GM19025 (cell line): ENCODE data around the gene IRF5.
A peak's percentile ranks its signal among the peaks of the same experiment; 100 is the strongest.

Experiments
- ATAC-seq: cut with Tn5 transposase; IDR thresholded peaks from one replicate; pipeline ENCODE4 v1.9.1; 2021; ENCODE audit warnings: mild to moderate bottlenecking, low read depth, moderate library complexity; ENCODE audit not compliant: unreplicated experiment

IRF5 gene

GRCh38 chr7:128937647-128938543 lies at the start of gene IRF5:
IRF5 (plus strand) TSS chr7:128937927; CDS start chr7:128942082, 4,155 bp downstream.
- peak; percentile 9 for ATAC-seq

- no peak for ATAC-seq
Observed at GRCh38 chr7:128888039-128888755, 49.5 kb upstream of the IRF5 start.

GRCh38 chr7:128888756-128889095 lies 49.0 kb upstream of the IRF5 start:
- no peak for ATAC-seq

- ATAC-seq, result no peak
Observed at GRCh38 chr7:128889121-128889520, 48.6 kb upstream of the IRF5 start.

- ATAC-seq, result no peak
Observed at GRCh38 chr7:128890306-128891109, 47.2 kb upstream of the IRF5 start.

- no peak for ATAC-seq
Observed at GRCh38 chr7:128891110-128891941, 46.4 kb upstream of the IRF5 start.

GRCh38 chr7:128891942-128892269 lies 45.8 kb upstream of the IRF5 start:
- no peak for ATAC-seq

GRCh38 chr7:128892521-128893250 lies 45.0 kb upstream of the IRF5 start:
- ATAC-seq, result no peak

- ATAC-seq, result no peak
Observed at GRCh38 chr7:128893251-128894100, 44.3 kb upstream of the IRF5 start.

GRCh38 chr7:128894101-128894440 lies 43.7 kb upstream of the IRF5 start:
- ATAC-seq, result no peak

- ATAC-seq, result no peak
Observed at GRCh38 chr7:128895320-128895719, 42.4 kb upstream of the IRF5 start.

- no peak for ATAC-seq
Observed at GRCh38 chr7:128899392-128899791, 38.3 kb upstream of the IRF5 start.

GRCh38 chr7:128900237-128900636 lies 37.5 kb upstream of the IRF5 start:
- no peak for ATAC-seq

- ATAC-seq, result no peak
Observed at GRCh38 chr7:128902761-128903585, 34.8 kb upstream of the IRF5 start.

- ATAC-seq, result no peak
Observed at GRCh38 chr7:128903621-128904361, 33.9 kb upstream of the IRF5 start.

GRCh38 chr7:128904381-128905197 lies 33.1 kb upstream of the IRF5 start:
- no peak for ATAC-seq
